Stimulated activated naive B cell treated with anti-CD40 and anti-IgM and Interleukin-4, amounts not matched to agents 10 μg/mL and 1 μg/mL and 100 μg/mL, for 72 hours (primary cell): ENCODE measurements around the gene RGS3.
A peak's percentile ranks its signal among the peaks of the same experiment; 100 is the strongest.

Source experiments
- ATAC-seq, 2 donors: fragments of 150-1000 bp; cut with Tn5 transposase; replicated peaks; 2 replicates each; pipeline ENCODE4 v1.10.0; 2021; ENCODE audit warnings: moderate library complexity in 1 of 2
- DNase-seq: peaks from one replicate; pipeline ENCODE4 v3.0.0; 2021
- H3K27ac Mint-ChIP-seq: one replicate; pipeline ENCODE4 v1.8.0; 2022; ENCODE audit warnings: mild to moderate bottlenecking, mixed read lengths
- H3K27me3 Mint-ChIP-seq, 2 donors: one replicate each; pipeline ENCODE4 v1.8.0; 2022; ENCODE audit warnings: mixed read lengths in 2 of 2
- H3K36me3 Mint-ChIP-seq, 2 donors: one replicate each; pipeline ENCODE4 v1.8.0; 2022; ENCODE audit warnings: mixed read lengths in 2 of 2, mild to moderate bottlenecking in 1 of 2
- H3K4me1 Mint-ChIP-seq, 2 donors: one replicate each; pipeline ENCODE4 v1.8.0; 2022; ENCODE audit warnings: mixed read lengths in 2 of 2, mild to moderate bottlenecking in 1 of 2
- H3K4me3 Mint-ChIP-seq, 2 donors: one replicate each; pipeline ENCODE4 v1.8.0; 2022; ENCODE audit warnings: mild to moderate bottlenecking in 2 of 2, mixed read lengths in 2 of 2, moderate library complexity in 1 of 2
- H3K9me3 Mint-ChIP-seq, 2 donors: one replicate each; pipeline ENCODE4 v1.8.0; 2022; ENCODE audit warnings: mixed read lengths in 2 of 2, mild to moderate bottlenecking in 1 of 2

The RGS3 gene

GRCh38 chr9:113519426-113520108 lies 56.0 kb downstream of the RGS3 start:
- DNase-seq, result no peak
- Mint-ChIP-seq H3K27ac (no peak overlapping the region), H3K27me3 (no peaks in the 10 kb centered on the region), H3K9me3 (no peaks in the 10 kb centered on the region), H3K4me3 (no peak overlapping the region), H3K36me3 (peaks cover 0 to 4% of the 10 kb centered on the region in 2 donors), H3K4me1 (peaks cover 54 to 80% of the 10 kb centered on the region in 2 donors)
- ATAC-seq, result no peak

- Mint-ChIP-seq H3K4me1 (peaks cover 56 to 85% of the 10 kb centered on the region in 2 donors), H3K4me3 (peak overlapping the region in 1 of 2 donors; percentile 68), H3K27me3 (no peaks in the 10 kb centered on the region), H3K36me3 (peaks cover 0 to 4% of the 10 kb centered on the region in 2 donors), H3K27ac (no peak overlapping the region), H3K9me3 (no peaks in the 10 kb centered on the region)
- DNase-seq (no peak), ATAC-seq (no peak)
Measured at GRCh38 chr9:113520109-113520642, 56.6 kb downstream of the RGS3 start.

GRCh38 chr9:113521693-113522255 lies 58.2 kb downstream of the RGS3 start:
- no peak for ATAC-seq

DNA sequence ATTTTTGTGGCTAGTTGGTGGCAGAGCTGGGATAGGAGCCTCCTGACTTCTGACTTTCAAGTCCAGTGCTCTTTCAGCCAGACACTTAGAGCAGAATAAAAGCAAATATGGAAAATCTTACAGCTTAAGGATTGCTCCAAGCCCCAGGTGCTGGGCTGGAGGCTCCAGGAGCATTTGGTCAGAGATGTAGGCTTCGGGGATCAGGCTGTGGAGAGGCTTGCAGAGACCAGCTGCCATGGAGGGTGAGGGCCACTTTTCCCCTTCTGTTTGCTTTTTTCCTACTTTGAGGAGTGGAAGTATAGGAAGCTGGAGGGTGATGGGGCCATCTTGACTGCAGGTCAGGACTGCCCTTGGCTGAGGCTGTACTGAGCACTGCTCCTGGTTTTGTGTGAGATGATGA lies 58.9 kb downstream of the RGS3 start:
- ATAC-seq (no peak), DNase-seq (no peak)
- Mint-ChIP-seq H3K4me1 (peaks cover 59 to 76% of the 10 kb centered on the region in 2 donors), H3K36me3 (peaks cover 0 to 4% of the 10 kb centered on the region in 2 donors), H3K27me3 (no peaks in the 10 kb centered on the region), H3K4me3 (peak overlapping the region; percentile 67 to 78), H3K27ac (peak overlapping the region; percentile 59), H3K9me3 (no peaks in the 10 kb centered on the region)

More at GRCh38 chr9:113521693-113522255, 58.2 kb downstream of the RGS3 start:
- Mint-ChIP-seq H3K4me1 (peaks cover 59 to 76% of the 10 kb centered on the region in 2 donors), H3K27me3 (no peaks in the 10 kb centered on the region), H3K27ac (no peak overlapping the region), H3K4me3 (no peak overlapping the region), H3K9me3 (no peaks in the 10 kb centered on the region), H3K36me3 (peaks cover 0 to 4% of the 10 kb centered on the region in 2 donors)
- DNase-seq, result no peak

GRCh38 chr9:113522858-113523257 lies 59.3 kb downstream of the RGS3 start:
- Mint-ChIP-seq H3K9me3 (no peaks in the 10 kb centered on the region), H3K36me3 (peaks cover 0 to 4% of the 10 kb centered on the region in 2 donors), H3K4me3 (peak overlapping the region; percentile 67 to 78), H3K27me3 (no peaks in the 10 kb centered on the region), H3K27ac (peak overlapping the region; percentile 31), H3K4me1 (peaks cover 59 to 76% of the 10 kb centered on the region in 2 donors)
- ATAC-seq (no peak), DNase-seq (no peak)

DNA sequence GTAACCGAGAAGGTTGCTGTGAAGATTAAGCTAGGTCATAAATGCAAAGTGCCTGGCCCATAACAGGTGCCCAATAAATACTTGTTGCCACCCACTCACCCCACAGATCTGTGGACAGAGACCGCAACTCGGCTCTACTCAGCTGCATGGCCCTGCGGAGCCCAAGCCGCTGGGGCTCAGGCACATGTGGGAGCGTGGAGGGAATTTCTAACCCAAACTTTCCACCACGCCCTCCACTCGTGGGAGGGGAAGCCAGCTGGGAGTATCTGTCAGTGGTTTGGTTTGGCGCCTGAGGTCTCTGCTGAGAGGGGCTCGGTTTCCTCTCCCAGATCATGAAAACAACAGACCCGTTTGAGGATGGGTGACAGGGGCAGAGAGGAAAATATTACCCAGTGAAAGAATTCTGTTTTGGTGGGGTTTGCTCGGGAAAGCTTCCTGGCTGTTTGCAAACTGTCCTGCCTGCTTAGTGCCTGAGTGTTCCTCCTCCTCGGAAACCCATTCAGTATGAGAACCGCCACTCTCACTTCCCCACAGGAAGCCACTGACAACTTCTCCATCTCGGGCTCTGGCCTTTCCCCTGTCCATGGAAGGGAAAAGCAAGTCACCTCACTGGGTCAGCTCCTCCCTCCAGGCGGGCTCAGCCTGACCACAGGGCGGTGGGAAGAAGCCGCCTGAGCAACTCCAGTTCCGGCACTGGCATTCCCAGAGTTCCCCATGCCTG lies 60.1 kb downstream of the RGS3 start:
- H3K9me3 Mint-ChIP-seq, result no peaks in the 10 kb centered on the region
- DNase-seq (peak; percentile 77), ATAC-seq (peak; percentile 91)
- peaks cover 52 to 73% of the 10 kb centered on the region in 2 donors for H3K4me1 Mint-ChIP-seq
- no peaks in the 10 kb centered on the region for H3K27me3 Mint-ChIP-seq
- peak overlapping the region; percentile 67 to 78 for H3K4me3 Mint-ChIP-seq
- H3K36me3 Mint-ChIP-seq, result peaks cover 0 to 4% of the 10 kb centered on the region in 2 donors
- H3K27ac Mint-ChIP-seq, result peak overlapping the region; percentile 77

DNA sequence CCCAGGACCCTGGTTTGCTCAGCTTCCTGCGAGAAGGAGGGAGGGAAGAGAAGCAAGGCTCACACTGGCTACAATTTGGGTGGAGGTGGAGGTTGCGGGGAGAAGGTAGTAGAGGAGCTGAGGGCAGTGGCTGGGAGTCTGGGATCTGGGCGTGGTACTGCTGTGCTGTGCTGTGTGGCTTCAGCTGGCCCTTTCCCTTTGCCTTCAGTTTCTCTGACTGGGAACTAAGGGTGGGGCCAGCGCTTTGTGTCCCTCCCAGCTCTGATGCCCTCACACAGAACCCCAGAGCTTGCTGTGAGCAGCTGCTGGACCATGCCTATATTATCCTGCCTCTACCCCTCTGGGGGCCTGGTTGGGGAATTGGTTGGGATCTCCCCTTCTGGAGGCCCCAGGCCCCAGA lies 60.9 kb downstream of the RGS3 start:
- H3K36me3 Mint-ChIP-seq, result peaks cover 0 to 4% of the 10 kb centered on the region in 2 donors
- ATAC-seq (peak in 1 of 2 donors; percentile 3), DNase-seq (no peak)
- H3K27me3 Mint-ChIP-seq, result no peaks in the 10 kb centered on the region
- no peak overlapping the region for H3K4me3 Mint-ChIP-seq
- no peaks in the 10 kb centered on the region for H3K9me3 Mint-ChIP-seq
- H3K4me1 Mint-ChIP-seq, result peaks cover 50 to 68% of the 10 kb centered on the region in 2 donors
- H3K27ac Mint-ChIP-seq, result no peak overlapping the region

DNA sequence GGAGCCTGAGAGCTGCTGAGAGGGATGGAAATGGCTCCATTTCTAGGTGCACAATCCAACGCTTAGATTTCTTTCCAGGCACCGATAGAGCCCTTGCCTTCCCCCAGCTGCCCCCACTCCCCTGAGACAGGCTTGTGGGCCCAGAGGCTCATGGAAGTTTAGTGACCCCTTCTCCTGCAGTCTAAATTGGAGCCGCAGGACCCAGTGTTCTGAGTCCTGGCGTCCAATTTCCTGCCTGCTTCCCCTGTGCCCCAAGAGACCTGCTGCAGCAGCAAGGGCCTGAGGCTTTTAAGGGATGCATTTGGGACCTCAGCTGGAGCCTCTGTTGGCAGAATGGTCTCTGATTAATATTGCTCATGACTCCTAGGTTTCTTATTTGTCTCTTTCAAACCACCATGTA lies 61.7 kb downstream of the RGS3 start:
- DNase-seq (no peak), ATAC-seq (no peak)
- H3K36me3 Mint-ChIP-seq, result peaks cover 0 to 4% of the 10 kb centered on the region in 2 donors
- no peaks in the 10 kb centered on the region for H3K27me3 Mint-ChIP-seq
- H3K9me3 Mint-ChIP-seq, result no peaks in the 10 kb centered on the region
- no peak overlapping the region for H3K27ac Mint-ChIP-seq
- peaks cover 47 to 66% of the 10 kb centered on the region in 2 donors for H3K4me1 Mint-ChIP-seq
- no peak overlapping the region for H3K4me3 Mint-ChIP-seq

DNA sequence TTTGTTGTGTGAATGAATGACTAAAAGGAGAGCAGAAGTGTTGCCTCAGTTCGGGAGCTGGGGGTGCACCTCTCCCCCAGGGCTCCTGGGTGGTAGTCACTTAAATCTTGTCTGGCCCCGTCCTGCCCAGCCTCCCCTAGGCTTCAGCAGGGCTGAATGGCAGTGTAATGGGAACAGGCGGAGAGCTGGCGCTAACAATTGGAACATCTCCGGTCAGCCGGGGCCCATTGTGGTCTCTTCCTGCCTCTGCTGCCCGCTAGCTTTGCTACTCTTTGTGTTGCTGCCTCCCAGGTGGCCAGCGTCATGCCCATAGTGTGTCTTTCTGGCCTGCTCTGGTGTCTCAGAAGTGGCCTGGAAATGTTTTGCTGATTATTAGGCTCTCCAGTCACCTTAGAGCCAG lies 62.3 kb downstream of the RGS3 start:
- Mint-ChIP-seq H3K27ac (no peak overlapping the region), H3K4me1 (peaks cover 45 to 61% of the 10 kb centered on the region in 2 donors), H3K4me3 (no peak overlapping the region), H3K9me3 (no peaks in the 10 kb centered on the region), H3K27me3 (no peaks in the 10 kb centered on the region), H3K36me3 (peaks cover 0 to 4% of the 10 kb centered on the region in 2 donors)
- DNase-seq (no peak), ATAC-seq (no peak)

DNA sequence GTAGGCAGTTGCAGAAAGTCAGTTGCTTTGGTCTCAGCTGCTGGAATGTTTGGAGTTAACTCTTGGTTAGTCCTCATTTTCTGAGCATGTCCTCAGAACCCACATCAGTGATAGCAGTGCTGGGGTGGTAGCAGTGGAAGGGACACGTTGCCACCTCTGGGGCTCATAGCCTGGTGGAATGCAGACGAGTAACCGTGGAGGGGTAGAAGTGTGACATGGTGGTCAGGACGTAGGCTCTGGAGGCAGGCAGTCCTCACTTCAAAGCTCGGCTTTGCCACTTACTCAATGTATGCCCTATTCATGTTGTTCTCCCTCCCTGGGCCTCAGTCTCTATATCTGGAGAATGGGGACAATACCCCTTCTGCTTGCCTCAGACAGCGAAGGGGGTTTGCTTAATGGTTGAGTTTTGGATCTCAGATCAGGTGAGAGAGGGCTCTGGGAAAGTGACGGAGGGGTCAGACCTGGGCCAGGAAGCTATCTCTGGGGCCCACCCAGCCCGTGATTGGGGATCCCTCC lies 62.8 kb downstream of the RGS3 start:
- no peaks in the 10 kb centered on the region for H3K27me3 Mint-ChIP-seq
- ATAC-seq (no peak), DNase-seq (no peak)
- peaks cover 44 to 59% of the 10 kb centered on the region in 2 donors for H3K4me1 Mint-ChIP-seq
- H3K36me3 Mint-ChIP-seq, result peaks cover 0 to 4% of the 10 kb centered on the region in 2 donors
- H3K27ac Mint-ChIP-seq, result no peak overlapping the region
- no peaks in the 10 kb centered on the region for H3K9me3 Mint-ChIP-seq
- no peak overlapping the region for H3K4me3 Mint-ChIP-seq

DNA sequence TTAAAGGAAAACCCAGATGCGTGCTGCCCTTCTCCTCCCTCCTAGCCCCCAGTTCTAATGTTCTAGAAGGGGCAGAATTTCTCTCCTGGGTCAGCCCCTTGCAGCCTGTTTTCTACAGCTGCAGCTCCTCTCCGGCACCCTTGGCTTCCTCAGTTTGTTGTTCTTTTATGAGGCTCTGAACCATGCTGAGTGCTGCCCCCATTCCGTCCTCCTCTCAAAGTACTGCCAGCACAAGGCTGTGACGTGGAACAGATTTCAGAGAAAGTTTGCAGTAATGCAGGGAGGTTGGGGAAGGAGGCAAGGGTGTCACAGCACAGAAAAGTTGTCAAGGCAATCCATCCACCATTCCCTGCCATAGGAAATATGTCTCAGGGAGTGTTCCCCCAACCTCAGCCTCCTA lies 63.3 kb downstream of the RGS3 start:
- H3K27ac Mint-ChIP-seq, result no peak overlapping the region
- no peaks in the 10 kb centered on the region for H3K27me3 Mint-ChIP-seq
- no peaks in the 10 kb centered on the region for H3K9me3 Mint-ChIP-seq
- DNase-seq (no peak), ATAC-seq (no peak)
- H3K4me1 Mint-ChIP-seq, result peaks cover 43 to 55% of the 10 kb centered on the region in 2 donors
- no peak overlapping the region for H3K4me3 Mint-ChIP-seq
- peaks cover 0 to 4% of the 10 kb centered on the region in 2 donors for H3K36me3 Mint-ChIP-seq

DNA sequence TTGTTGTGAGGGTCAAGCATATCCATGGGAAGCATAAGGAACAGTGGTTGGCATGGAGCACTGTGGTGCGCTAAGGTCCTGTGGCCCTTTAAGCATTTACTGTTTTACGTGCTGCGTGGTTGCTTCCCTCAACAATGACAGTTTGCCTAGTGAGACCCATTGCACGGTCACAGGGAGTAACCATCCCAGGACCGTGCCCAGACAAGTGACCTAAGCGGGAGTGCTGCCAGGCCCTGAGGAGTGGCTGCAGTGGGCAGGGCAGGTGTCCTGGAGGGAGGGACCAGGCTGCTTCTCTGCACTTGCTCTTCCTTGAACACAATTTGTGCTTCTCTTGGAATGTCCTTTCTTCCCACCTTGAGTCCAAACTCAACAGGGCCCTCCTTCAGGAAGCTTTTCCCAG lies 64.6 kb downstream of the RGS3 start:
- DNase-seq (no peak), ATAC-seq (no peak)
- no peak overlapping the region for H3K4me3 Mint-ChIP-seq
- no peak overlapping the region for H3K27ac Mint-ChIP-seq
- H3K9me3 Mint-ChIP-seq, result no peaks in the 10 kb centered on the region
- peaks cover 0 to 4% of the 10 kb centered on the region in 2 donors for H3K36me3 Mint-ChIP-seq
- no peaks in the 10 kb centered on the region for H3K27me3 Mint-ChIP-seq
- H3K4me1 Mint-ChIP-seq, result peaks cover 33 to 42% of the 10 kb centered on the region in 2 donors

GRCh38 chr9:113528811-113529210 lies 65.3 kb downstream of the RGS3 start:
- Mint-ChIP-seq H3K36me3 (peaks cover 0 to 4% of the 10 kb centered on the region in 2 donors), H3K4me1 (peaks cover 26 to 35% of the 10 kb centered on the region in 2 donors), H3K4me3 (no peak overlapping the region), H3K27ac (no peak overlapping the region), H3K9me3 (no peaks in the 10 kb centered on the region), H3K27me3 (no peaks in the 10 kb centered on the region)
- no peak for DNase-seq
- ATAC-seq, result no peak

DNA sequence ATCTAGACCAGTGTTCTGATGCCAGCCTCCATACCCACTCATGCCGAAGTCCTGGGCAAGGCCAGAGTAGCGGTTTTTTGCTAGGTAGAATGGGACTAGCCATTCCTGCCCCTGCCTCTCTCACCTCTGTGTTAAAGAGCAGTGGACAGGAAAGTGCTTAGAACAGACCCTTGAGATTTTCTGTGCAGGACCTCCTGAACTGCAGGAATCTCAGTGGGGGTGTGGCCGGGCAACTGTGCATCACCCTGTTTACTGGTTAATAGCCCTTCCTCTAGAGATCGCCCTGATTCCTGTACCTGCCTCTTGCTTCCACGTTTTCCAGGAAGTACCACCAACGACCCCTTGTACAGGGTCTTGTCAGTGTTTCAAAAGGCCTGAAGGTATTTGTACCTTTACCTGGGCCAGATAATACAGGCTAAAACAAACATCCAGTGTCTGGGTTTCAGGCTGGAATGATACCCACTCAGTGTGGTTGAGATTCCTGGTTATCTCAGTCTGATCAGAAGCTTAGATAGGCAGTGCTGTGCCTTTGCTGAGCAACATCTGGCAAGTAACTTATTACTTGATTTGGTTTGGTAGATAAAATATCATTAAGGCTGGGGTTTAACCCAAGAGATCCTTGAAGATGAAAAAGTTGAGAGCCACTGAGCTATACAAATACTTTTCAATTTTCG lies 65.9 kb downstream of the RGS3 start:
- H3K4me1 Mint-ChIP-seq, result peaks cover 20 to 28% of the 10 kb centered on the region in 2 donors
- no peaks in the 10 kb centered on the region for H3K9me3 Mint-ChIP-seq
- no peak overlapping the region for H3K27ac Mint-ChIP-seq
- H3K36me3 Mint-ChIP-seq, result no peaks in the 10 kb centered on the region
- ATAC-seq, result no peak
- H3K4me3 Mint-ChIP-seq, result no peak overlapping the region
- no peaks in the 10 kb centered on the region for H3K27me3 Mint-ChIP-seq
- DNase-seq, result no peak
